Kasumi-1 (cell line): Measurements from ENCODE around the gene BEST1.
"Not testable (repeated sequence)": the region's sequence is repeated elsewhere in the genome, so short reads cannot be mapped to it uniquely, and the experiment has no call there.

ENCODE experiments used
- DNase-seq, 2 experiments: peaks; one replicate each; lab custom pipeline; 2025; lab: John Stamatoyannopoulos, UW

The BEST1 gene

GRCh38 chr11:61978703-61979661 is 28.8 kb downstream of the BEST1 start:
- DNase-seq, result no peak

GRCh38 chr11:61980783-61981541 is 30.8 kb downstream of the BEST1 start:
- no peak for DNase-seq

GRCh38 chr11:61983419-61983818 is 33.3 kb downstream of the BEST1 start:
- DNase-seq, result no peak

- no peak for DNase-seq
Observed at GRCh38 chr11:61985869-61986268, 35.7 kb downstream of the BEST1 start.

- DNase-seq, result no peak
Observed at GRCh38 chr11:61994981-61995380, 44.8 kb downstream of the BEST1 start.

- no peak for DNase-seq
Observed at GRCh38 chr11:61996933-61997332, 46.8 kb downstream of the BEST1 start.

- DNase-seq, result peak in 1 of 2 experiments; percentile 19
Observed at GRCh38 chr11:61999141-61999975, 49.2 kb downstream of the BEST1 start.

GRCh38 chr11:62000539-62001446 is 50.6 kb downstream of the BEST1 start:
- DNase-seq, result no peak

GRCh38 chr11:62001450-62002191 is 51.5 kb downstream of the BEST1 start:
- no peak for DNase-seq

GRCh38 chr11:62002283-62002682 is 52.1 kb downstream of the BEST1 start:
- not testable (repeated sequence) for DNase-seq

GRCh38 chr11:62004473-62004872 is 54.3 kb downstream of the BEST1 start:
- no peak for DNase-seq

GRCh38 chr11:62008193-62008592 is 58.0 kb downstream of the BEST1 start:
- DNase-seq, result no peak

- DNase-seq, result no peak
Observed at GRCh38 chr11:62010935-62011528, 60.9 kb downstream of the BEST1 start.

- DNase-seq, result no peak
Observed at GRCh38 chr11:62011881-62012280, 61.7 kb downstream of the BEST1 start.

- DNase-seq, result no peak
Observed at GRCh38 chr11:62012451-62012831, 62.3 kb downstream of the BEST1 start.

GRCh38 chr11:62012832-62013461 is 62.8 kb downstream of the BEST1 start:
- no peak for DNase-seq
